Gastrocnemius medialis (tissue), 4 donors: ENCODE results near the gene FOXB1.

ENCODE experiments used
- CTCF ChIP-seq, 5 experiments: fragments of 450-650 bp in 3 of 5; fragments of 200-600 bp in 2 of 5; sonication (generic) in 2 of 5; IDR thresholded peaks in 4 of 5; conservative IDR thresholded peaks in 1 of 5; 1 replicate in 4 of 5; 2 replicates in 1 of 5; pipeline ENCODE4 v1.5.1; 2016 to 2019; ENCODE audit warnings: antibody characterized with exemption in 5 of 5, mild to moderate bottlenecking in 3 of 5, moderate library complexity in 3 of 5
- POLR2A ChIP-seq, 2 donors: fragments of 450-650 bp; IDR thresholded peaks; one replicate each; pipeline ENCODE4 v1.6.1; 2017; ENCODE audit warnings: antibody characterized with exemption in 2 of 2, mild to moderate bottlenecking in 2 of 2, moderate library complexity in 2 of 2

- no peak for TF ChIP-seq CTCF (IDR thresholded peaks at IDR 0.05 in 4 of 5, conservative IDR thresholded peaks at IDR 0.05 in 1 of 5)
- TF ChIP-seq POLR2A (IDR thresholded peaks at IDR 0.05): no peak
Observed at GRCh38 chr15:59976480-59977271, 27.4 kb upstream of the FOXB1 start.
